ENCODE measurements around the gene TP53AIP1. TPM values are rescaled to one million over a fixed set of nuclear protein-coding genes. Genes with fewer than 3 reads are reported as not detected.

The TP53AIP1 gene
- total RNA-seq, 3 donors from 2014 or later (not counting 1 experiment from before 2014, with no cell fraction given), result not detected

- H3K4me3 Mint-ChIP-seq, result no peak overlapping the region
- no peak overlapping the region for H3K27ac ChIP-seq (ENCODE audit: low read length)
- H3K4me3 ChIP-seq (ENCODE audit: low read length), result no peak overlapping the region
- ATAC-seq (no peak), DNase-seq (no peak)
- peaks cover 48 to 55% of the 10 kb centered on the region in 2 donors for H3K27me3 Mint-ChIP-seq (ENCODE audit: low read depth in 2 of 2)
- no peaks in the 10 kb centered on the region for H3K36me3 Mint-ChIP-seq
- peaks cover 18 to 19% of the 10 kb centered on the region in 2 donors for H3K4me1 Mint-ChIP-seq
- no peaks in the 10 kb centered on the region for H3K9me3 ChIP-seq (ENCODE audit: control insufficient read depth, insufficient read depth, low read length)
- WGBS (ENCODE audit: insufficient coverage), result 83% methylated on average over 5 of the region's 5 CpGs
- peaks cover 0 to 4% of the 10 kb centered on the region in 2 donors for H3K9me3 Mint-ChIP-seq
- intact Hi-C loops (cut with micrococcal nuclease), result no loop called here
- H3K27me3 ChIP-seq (ENCODE audit: control insufficient read depth, insufficient read depth, low read length), result peaks cover 5% of the 10 kb centered on the region
- no peaks in the 10 kb centered on the region for H3K36me3 ChIP-seq (ENCODE audit: control insufficient read depth, insufficient read depth, low read length)
- no peak overlapping the region for H3K27ac Mint-ChIP-seq
- TF ChIP-seq CTCF (IDR thresholded peaks at IDR 0.05), result no peak
- peaks cover 24% of the 10 kb centered on the region for H3K4me1 ChIP-seq (ENCODE audit: control insufficient read depth, insufficient read depth, low read length)
Observed at GRCh38 chr11:128913806-128914205, 28.9 kb downstream of the TP53AIP1 start.

- Histone ChIP-seq H3K27me3 (ENCODE audit: control insufficient read depth, insufficient read depth, low read length) (peaks cover 18% of the 10 kb centered on the region), H3K4me3 (ENCODE audit: low read length) (no peak overlapping the region), H3K9me3 (ENCODE audit: control insufficient read depth, insufficient read depth, low read length) (no peaks in the 10 kb centered on the region), H3K27ac (ENCODE audit: low read length) (no peak overlapping the region), H3K4me1 (ENCODE audit: control insufficient read depth, insufficient read depth, low read length) (peaks cover 6% of the 10 kb centered on the region), H3K36me3 (ENCODE audit: control insufficient read depth, insufficient read depth, low read length) (no peaks in the 10 kb centered on the region)
- TF ChIP-seq CTCF (IDR thresholded peaks at IDR 0.05), result no peak
- DNase-seq, result no peak
- Mint-ChIP-seq H3K9me3 (peaks cover 0 to 4% of the 10 kb centered on the region in 2 donors), H3K4me3 (no peak overlapping the region), H3K27ac (no peak overlapping the region), H3K4me1 (no peaks in the 10 kb centered on the region), H3K36me3 (no peaks in the 10 kb centered on the region), H3K27me3 (ENCODE audit: low read depth in 2 of 2) (peaks cover 54 to 67% of the 10 kb centered on the region in 2 donors)
- intact Hi-C loops (cut with micrococcal nuclease), result no loop called here
- 94% methylated on average over 18 of the region's 18 CpGs for WGBS (ENCODE audit: insufficient coverage)
- ATAC-seq, result no peak
Observed at GRCh38 chr11:128911701-128912100, 31.0 kb downstream of the TP53AIP1 start.

- peaks cover 2% of the 10 kb centered on the region in 2 donors for H3K4me1 Mint-ChIP-seq
- H3K4me3 Mint-ChIP-seq, result no peak overlapping the region
- Histone ChIP-seq H3K4me1 (ENCODE audit: control insufficient read depth, insufficient read depth, low read length) (peaks cover 9% of the 10 kb centered on the region), H3K9me3 (ENCODE audit: control insufficient read depth, insufficient read depth, low read length) (no peaks in the 10 kb centered on the region), H3K27ac (ENCODE audit: low read length) (no peak overlapping the region), H3K27me3 (ENCODE audit: control insufficient read depth, insufficient read depth, low read length) (peaks cover 23% of the 10 kb centered on the region), H3K4me3 (ENCODE audit: low read length) (no peak overlapping the region), H3K36me3 (ENCODE audit: control insufficient read depth, insufficient read depth, low read length) (no peaks in the 10 kb centered on the region)
- no peak for DNase-seq
- ATAC-seq, result no peak
- H3K36me3 Mint-ChIP-seq, result no peaks in the 10 kb centered on the region
- H3K27me3 Mint-ChIP-seq (ENCODE audit: low read depth in 2 of 2), result peaks cover 56 to 69% of the 10 kb centered on the region in 2 donors
- peaks cover 0 to 4% of the 10 kb centered on the region in 2 donors for H3K9me3 Mint-ChIP-seq
- WGBS (ENCODE audit: insufficient coverage), result 95% methylated on average over 17 of the region's 17 CpGs
- no peak overlapping the region for H3K27ac Mint-ChIP-seq
- no peak for TF ChIP-seq CTCF (IDR thresholded peaks at IDR 0.05)
- intact Hi-C loops (cut with micrococcal nuclease), result no loop called here
Observed at GRCh38 chr11:128911239-128911638, 31.4 kb downstream of the TP53AIP1 start.

- Mint-ChIP-seq H3K4me1 (peaks cover 8 to 9% of the 10 kb centered on the region in 2 donors), H3K27ac (no peak overlapping the region), H3K36me3 (no peaks in the 10 kb centered on the region), H3K27me3 (ENCODE audit: low read depth in 2 of 2) (peaks cover 53 to 66% of the 10 kb centered on the region in 2 donors), H3K4me3 (no peak overlapping the region), H3K9me3 (peaks cover 0 to under 1% of the 10 kb centered on the region in 2 donors)
- ATAC-seq (no peak), DNase-seq (no peak)
- Histone ChIP-seq H3K27me3 (ENCODE audit: control insufficient read depth, insufficient read depth, low read length) (peaks cover 26% of the 10 kb centered on the region), H3K4me1 (ENCODE audit: control insufficient read depth, insufficient read depth, low read length) (peaks cover 16% of the 10 kb centered on the region), H3K27ac (ENCODE audit: low read length) (no peak overlapping the region), H3K9me3 (ENCODE audit: control insufficient read depth, insufficient read depth, low read length) (no peaks in the 10 kb centered on the region), H3K4me3 (ENCODE audit: low read length) (no peak overlapping the region), H3K36me3 (ENCODE audit: control insufficient read depth, insufficient read depth, low read length) (no peaks in the 10 kb centered on the region)
- intact Hi-C loops (cut with micrococcal nuclease), result no loop called here
- TF ChIP-seq CTCF (IDR thresholded peaks at IDR 0.05), result no peak
- WGBS (ENCODE audit: insufficient coverage), result 92% methylated on average over 1 of the region's 3 CpGs
Observed at GRCh38 chr11:128910576-128910975, 32.1 kb downstream of the TP53AIP1 start.
